IMR-90 (cell line): ENCODE results near the gene CDKN2B-AS1. TPM values are rescaled to one million over a fixed set of nuclear protein-coding genes. Genes with fewer than 3 reads are reported as not detected.

Experiments
- ATAC-seq: fragments of 200-7000 bp; cut with Tn5 transposase; 2 replicates; pipeline ENCODE4 v1.9.1; 2020; ENCODE audit warnings: low read depth, mild to moderate bottlenecking, moderate library complexity
- BruUV-seq: library from RNA; stranded (reverse); fragments of 400-500 nt; replicated peaks from 2 replicates; lab custom pipeline; 2021; lab: Mats Ljungman, UMichigan
- CTCF ChIA-PET: fragments of 300-600 bp; formaldehyde crosslinking; extraction: SDS; loops from one replicate; lab custom pipeline; 2021; ENCODE audit warnings: antibody characterized with exemption; lab: Yijun Ruan, JAX
- POLR2A ChIA-PET: fragments of 300-600 bp; sonication (Branson Sonifier 250); formaldehyde crosslinking; loops from one replicate; lab custom pipeline; 2022; ENCODE audit warnings: antibody characterized with exemption; ENCODE audit not compliant: unreplicated experiment; lab: Charles Lee
- DNase-seq: peaks from one replicate; pipeline ENCODE4 v3.0.0; 2013
- H2AFZ ChIP-seq: replicated peaks from 2 replicates; pipeline ENCODE3; 2013; ENCODE audit warnings: low read length, mild to moderate bottlenecking; ENCODE audit not compliant: poor library complexity
- H2AK5ac ChIP-seq: 2 replicates; pipeline ENCODE4 v1.6.1; 2013; ENCODE audit warnings: low read depth, low read length, inconsistent platforms
- H2AK9ac ChIP-seq: replicated peaks from 2 replicates; pipeline ENCODE3; 2013; ENCODE audit warnings: mild to moderate bottlenecking, low read depth, low read length, moderate library complexity; ENCODE audit not compliant: poor library complexity
- H2BK120ac ChIP-seq: 2 replicates; pipeline ENCODE4 v1.6.1; 2013; ENCODE audit warnings: low read depth, low read length, inconsistent platforms
- H2BK15ac ChIP-seq: 3 replicates; pipeline ENCODE4 v1.6.1; 2013; ENCODE audit warnings: low read depth, low read length, inconsistent platforms
- H2BK20ac ChIP-seq: 2 replicates; pipeline ENCODE4 v1.6.1; 2013; ENCODE audit warnings: low read depth, mild to moderate bottlenecking, inconsistent platforms, low read length, moderate library complexity
- H2BK5ac ChIP-seq: 2 replicates; pipeline ENCODE4 v1.6.1; 2013; ENCODE audit warnings: mild to moderate bottlenecking, low read depth, low read length, inconsistent platforms; ENCODE audit not compliant: poor library complexity, severe bottlenecking
- H3K14ac ChIP-seq: replicated peaks from 2 replicates; pipeline ENCODE4 v1.6.1; 2013; ENCODE audit warnings: low read depth, low read length, inconsistent platforms
- H3K18ac ChIP-seq: 2 replicates; pipeline ENCODE4 v1.6.1; 2013; ENCODE audit warnings: low read depth, low read length, control low read depth
- H3K23ac ChIP-seq: 2 replicates; pipeline ENCODE4 v1.6.1; 2013; ENCODE audit warnings: low read depth, low read length, inconsistent platforms
- H3K27ac ChIP-seq: 2 replicates; pipeline ENCODE4 v1.5.1; 2013; ENCODE audit warnings: mild to moderate bottlenecking, control low read depth, low read length; ENCODE audit not compliant: insufficient read depth
- H3K27me3 ChIP-seq: 2 replicates; pipeline ENCODE4 v1.6.1; 2013; ENCODE audit warnings: low read length; ENCODE audit not compliant: control insufficient read depth, insufficient read depth
- H3K36me3 ChIP-seq: 2 replicates; pipeline ENCODE4 v1.6.1; 2013; ENCODE audit warnings: low read length, mixed read lengths; ENCODE audit not compliant: control insufficient read depth, insufficient read depth
- H3K4ac ChIP-seq: 2 replicates; pipeline ENCODE4 v1.6.1; 2013; ENCODE audit warnings: low read depth, low read length, inconsistent platforms
- H3K4me1 ChIP-seq: 2 replicates; pipeline ENCODE4 v1.6.1; 2013; ENCODE audit warnings: low read length, mixed read lengths; ENCODE audit not compliant: control insufficient read depth, insufficient read depth
- H3K4me2 ChIP-seq: 2 replicates; pipeline ENCODE4 v1.6.1; 2013; ENCODE audit warnings: low read depth, mild to moderate bottlenecking, control low read depth, low read length, moderate library complexity
- H3K4me3 ChIP-seq: 2 replicates; pipeline ENCODE4 v1.5.1; 2013; ENCODE audit warnings: low read depth, mild to moderate bottlenecking, control low read depth, low read length, moderate library complexity; ENCODE audit not compliant: insufficient read depth
- H3K56ac ChIP-seq: 2 replicates; pipeline ENCODE4 v1.6.1; 2013; ENCODE audit warnings: low read length, inconsistent platforms; ENCODE audit not compliant: insufficient read depth; ENCODE audit errors: extremely low read depth
- H3K79me1 ChIP-seq, 2 experiments: 2 replicates each; pipeline ENCODE4 v1.6.1; 2013; ENCODE audit warnings: low read length in 2 of 2, inconsistent platforms in 1 of 2, low read depth in 1 of 2
- H3K9ac ChIP-seq: 2 replicates; pipeline ENCODE4 v1.6.1; 2013; ENCODE audit warnings: low read depth, low read length, control low read depth
- H3K9me1 ChIP-seq: 2 replicates; pipeline ENCODE4 v1.6.1; 2013; ENCODE audit warnings: low read length, inconsistent platforms; ENCODE audit not compliant: insufficient read depth
- H3K9me3 ChIP-seq: 2 replicates; pipeline ENCODE4 v1.6.1; 2013; ENCODE audit warnings: low read length; ENCODE audit not compliant: control insufficient read depth, insufficient read depth
- H4K20me1 ChIP-seq: 2 replicates; pipeline ENCODE4 v1.6.1; 2013; ENCODE audit warnings: low read length, inconsistent platforms; ENCODE audit not compliant: insufficient read depth
- H4K5ac ChIP-seq: 2 replicates; pipeline ENCODE4 v1.6.1; 2013; ENCODE audit warnings: mild to moderate bottlenecking, low read depth, low read length, control low read depth
- H4K8ac ChIP-seq, 2 experiments: 2 replicates each; pipeline ENCODE4 v1.6.1; 2013; ENCODE audit warnings: low read depth in 2 of 2, low read length in 2 of 2, control low read depth in 1 of 2, inconsistent platforms in 1 of 2
- H4K91ac ChIP-seq: 2 replicates; pipeline ENCODE4 v1.6.1; 2013; ENCODE audit warnings: low read depth, low read length, inconsistent platforms; ENCODE audit not compliant: insufficient read depth
- CEBPB ChIP-seq: IDR thresholded peaks from 2 replicates; pipeline ENCODE4 v1.6.1; 2012; ENCODE audit warnings: low read depth, low read length, improper control_type of control experiment
- CHD1 ChIP-seq: IDR thresholded peaks from 2 replicates; pipeline ENCODE4 v1.6.1; 2012; ENCODE audit warnings: low read depth, low read length, improper control_type of control experiment
- CTCF ChIP-seq: conservative IDR thresholded peaks from 2 replicates; pipeline ENCODE4 v1.5.1; 2012; ENCODE audit warnings: mild to moderate bottlenecking, low read depth, low read length, improper control_type of control experiment
- ELK1 ChIP-seq: fragments of 150-350 bp; IDR thresholded peaks from 2 replicates; pipeline ENCODE4 v1.6.1; 2016; ENCODE audit warnings: low read depth, mild to moderate bottlenecking, low read length, moderate library complexity, borderline replicate concordance
- FOS ChIP-seq: fragments of 150-350 bp; IDR thresholded peaks from 2 replicates; pipeline ENCODE4 v1.6.1; 2016; ENCODE audit warnings: low read depth, low read length
- MAFK ChIP-seq: IDR thresholded peaks from 2 replicates; pipeline ENCODE4 v1.6.1; 2012; ENCODE audit warnings: low read depth, low read length, improper control_type of control experiment
- MAZ ChIP-seq: IDR thresholded peaks from 2 replicates; pipeline ENCODE4 v1.6.1; 2012; ENCODE audit warnings: low read depth, mild to moderate bottlenecking, low read length, improper control_type of control experiment, moderate library complexity, borderline replicate concordance
- MXI1 ChIP-seq: IDR thresholded peaks from 2 replicates; pipeline ENCODE4 v1.6.1; 2012; ENCODE audit warnings: low read depth, mild to moderate bottlenecking, low read length, moderate library complexity, borderline replicate concordance
- NFE2L2 ChIP-seq: fragments of 150-350 bp; IDR thresholded peaks from 2 replicates; pipeline ENCODE4 v1.6.1; 2016; ENCODE audit warnings: low read depth, mild to moderate bottlenecking, low read length
- POLR2A ChIP-seq: IDR thresholded peaks from 2 replicates; pipeline ENCODE4 v1.6.1; 2012; ENCODE audit warnings: mild to moderate bottlenecking, low read depth, low read length
- RAD21 ChIP-seq: IDR thresholded peaks from 2 replicates; pipeline ENCODE4 v1.6.1; 2012; ENCODE audit warnings: low read length, improper control_type of control experiment
- RCOR1 ChIP-seq: IDR thresholded peaks from 2 replicates; pipeline ENCODE4 v1.6.1; 2012; ENCODE audit warnings: mild to moderate bottlenecking, low read length, improper control_type of control experiment; ENCODE audit not compliant: insufficient replicate concordance
- RFX5 ChIP-seq: IDR thresholded peaks from 2 replicates; pipeline ENCODE4 v1.8.0; 2012; ENCODE audit warnings: low read depth, mild to moderate bottlenecking, low read length, moderate library complexity
- SMC3 ChIP-seq: fragments of 150-350 bp; IDR thresholded peaks from 2 replicates; pipeline ENCODE4 v1.6.1; 2016; ENCODE audit warnings: low read depth, mild to moderate bottlenecking, antibody characterized with exemption, low read length, moderate library complexity
- WGBS, 2 experiments: methylation state at CpG; one replicate each; pipeline versions ENCODE4 v1.1.5 to v1.1.7; 2013; ENCODE audit warnings: missing lambda C conversion rate in 2 of 2; ENCODE audit not compliant: insufficient read length in 1 of 2; ENCODE audit errors: extremely low coverage in 2 of 2; 5-methylcytosine and 5-hydroxymethylcytosine counted together
- dilution Hi-C: fragments of 300-500 bp; cut with HindIII; formaldehyde crosslinking; loops from one replicate; pipeline ENCODE4 v1.14.3; 2018; ENCODE audit warnings: low sequenced_read_pairs; ENCODE audit not compliant: unreplicated experiment
- in situ Hi-C: fragments of 300-500 bp; cut with MboI; formaldehyde crosslinking; loops from 3 replicates; pipeline ENCODE4 v1.14.3; 2019; ENCODE audit warnings: low sequenced_read_pairs, inconsistent platforms, mixed read lengths
- intact Hi-C: fragments of 100-400 bp; cut with micrococcal nuclease; formaldehyde crosslinking; loops from 2 replicates; pipeline ENCODE4 v1.10.0; 2022
- polyA plus RNA-seq, 3 experiments: library from polyadenylated mRNA; depleted of rRNA; stranded (reverse); fragments of >200 nt; gene quantifications; 2 replicates each; pipeline ENCODE4 v1.2.3, GENCODE V29; 2012; ENCODE audit warnings: low replicate concordance in 1 of 3
- total RNA-seq: library from RNA; depleted of rRNA; stranded (reverse); fragments of >200 nt; gene quantifications from 2 replicates; pipeline ENCODE4 v1.2.3, GENCODE V29; 2012
- TF ChIP-seq, protein P1 (sequence below): fragments of 150-350 bp; IDR thresholded peaks from 2 replicates; pipeline ENCODE4 v1.6.1; 2017; ENCODE audit warnings: mild to moderate bottlenecking, antibody characterized with exemption, low read length, low read depth

Gene CDKN2B-AS1
- total and polyA plus RNA-seq, 2 of the 4 experiments (the other 2 are of a cell fraction): 1.0 to 1.1 TPM

DNA sequence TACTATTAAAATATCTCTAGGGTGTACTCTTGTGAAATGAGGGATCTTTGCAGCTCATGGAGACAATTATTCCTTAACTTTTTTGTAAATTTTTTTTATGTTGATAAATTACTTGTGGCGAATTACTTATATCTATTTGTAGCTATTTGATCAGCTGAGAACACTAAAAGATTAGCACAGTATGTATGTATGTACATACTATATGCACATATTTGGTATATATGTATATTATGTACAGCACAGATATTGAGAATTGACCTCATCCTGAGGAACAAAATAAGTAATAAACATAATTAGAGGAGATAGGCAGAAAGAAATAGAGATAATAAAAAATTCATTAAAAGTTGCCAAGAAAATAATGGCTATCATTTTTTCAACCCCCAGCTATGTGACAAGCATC, 12.2 kb upstream of the CDKN2B-AS1 start:
- H4K20me1 ChIP-seq: no peaks in the 10 kb centered on the region
- no peak overlapping the region for H3K27ac ChIP-seq
- intact Hi-C loops: no loop called here
- POLR2A ChIA-PET: no interaction called here
- no peaks in the 10 kb centered on the region for H3K9me3 ChIP-seq
- no peak overlapping the region for H3K18ac ChIP-seq
- no peak overlapping the region for H4K5ac ChIP-seq
- H3K4ac ChIP-seq: no peak overlapping the region
- no peak overlapping the region for H2BK20ac ChIP-seq
- CTCF ChIA-PET: interaction anchor here (1.0 kb wide), 1 partner anchor 140 kb away, joined by 3 read pairs; no protein-coding TSS in a partner anchor
- no CpG with 5 or more reads among the region's 1 CpG for WGBS, 2 experiments
- no peak overlapping the region for H3K23ac ChIP-seq
- no peaks in the 10 kb centered on the region for H3K9me1 ChIP-seq
- no peak overlapping the region for H2AK5ac ChIP-seq
- TF ChIP-seq MAZ (no peak), SMC3 (no peak), RCOR1 (no peak), MAFK (no peak), RAD21 (no peak), POLR2A (no peak), CHD1 (no peak), ELK1 (no peak), FOS (no peak), CTCF (no peak), NFE2L2 (no peak), MXI1 (no peak), RFX5 (no peak), CEBPB (no peak)
- TF ChIP-seq, protein P1, sequence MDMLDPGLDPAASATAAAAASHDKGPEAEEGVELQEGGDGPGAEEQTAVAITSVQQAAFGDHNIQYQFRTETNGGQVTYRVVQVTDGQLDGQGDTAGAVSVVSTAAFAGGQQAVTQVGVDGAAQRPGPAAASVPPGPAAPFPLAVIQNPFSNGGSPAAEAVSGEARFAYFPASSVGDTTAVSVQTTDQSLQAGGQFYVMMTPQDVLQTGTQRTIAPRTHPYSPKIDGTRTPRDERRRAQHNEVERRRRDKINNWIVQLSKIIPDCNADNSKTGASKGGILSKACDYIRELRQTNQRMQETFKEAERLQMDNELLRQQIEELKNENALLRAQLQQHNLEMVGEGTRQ: no peak
- no peak overlapping the region for H2BK120ac ChIP-seq
- no peaks in the 10 kb centered on the region for H3K79me1 ChIP-seq
- no TSS peak for BruUV-seq
- DNase-seq: no peak
- no peak overlapping the region for H3K14ac ChIP-seq
- H2AK9ac ChIP-seq: no peak overlapping the region
- H2BK15ac ChIP-seq: no peak overlapping the region
- H3K4me2 ChIP-seq: no peak overlapping the region
- no peak overlapping the region for H4K8ac ChIP-seq
- H3K4me3 ChIP-seq: no peak overlapping the region
- no peak overlapping the region for H2AFZ ChIP-seq
- H3K9ac ChIP-seq: no peak overlapping the region
- no peak overlapping the region for H2BK5ac ChIP-seq
- H3K36me3 ChIP-seq: no peaks in the 10 kb centered on the region
- no peak overlapping the region for H4K91ac ChIP-seq
- peaks cover 7% of the 10 kb centered on the region for H3K27me3 ChIP-seq
- in situ Hi-C loops: loop anchor here (25.0 kb wide), 1 partner anchor 395 kb away; no protein-coding TSS in a partner anchor
- no peaks in the 10 kb centered on the region for H3K4me1 ChIP-seq
- ATAC-seq: no peak
- dilution Hi-C loops: no loop called here
- no peak overlapping the region for H3K56ac ChIP-seq
